GM21619 (cell line): ENCODE measurements around the gene SEC14L6.

Experiments
- ATAC-seq: cut with Tn5 transposase; IDR thresholded peaks from one replicate; pipeline ENCODE4 v1.9.1; 2021; ENCODE audit not compliant: unreplicated experiment

The SEC14L6 gene

GRCh38 chr22:30538280-30538679, 8.3 kb downstream of the SEC14L6 start:
- no peak for ATAC-seq

GRCh38 chr22:30537083-30537731, 9.3 kb downstream of the SEC14L6 start:
- no peak for ATAC-seq

GRCh38 chr22:30535182-30535581, 11.4 kb downstream of the SEC14L6 start:
- no peak for ATAC-seq

- ATAC-seq: no peak
These were observed 14.6 kb downstream of the SEC14L6 start for GRCh38 chr22:30531651-30532608.

- no peak for ATAC-seq
These were observed 19.9 kb downstream of the SEC14L6 start for GRCh38 chr22:30526656-30527055.

- ATAC-seq: no peak
These were observed 22.7 kb downstream of the SEC14L6 start for GRCh38 chr22:30523646-30524489.

- ATAC-seq: no peak
These were observed 25.0 kb downstream of the SEC14L6 start for GRCh38 chr22:30521368-30522156.

GRCh38 chr22:30519842-30520425, 26.6 kb downstream of the SEC14L6 start:
- ATAC-seq: no peak

- ATAC-seq: no peak
These were observed 29.8 kb downstream of the SEC14L6 start for GRCh38 chr22:30516731-30517130.

- no peak for ATAC-seq
These were observed 30.3 kb downstream of the SEC14L6 start for GRCh38 chr22:30516273-30516672.

GRCh38 chr22:30514252-30514651, 32.3 kb downstream of the SEC14L6 start:
- ATAC-seq: no peak

- ATAC-seq: no peak
These were observed 33.1 kb downstream of the SEC14L6 start for GRCh38 chr22:30513462-30513861.

- no peak for ATAC-seq
These were observed 34.6 kb downstream of the SEC14L6 start for GRCh38 chr22:30511911-30512310.

- no peak for ATAC-seq
These were observed 35.4 kb downstream of the SEC14L6 start for GRCh38 chr22:30511109-30511508.

GRCh38 chr22:30508216-30508615, 38.3 kb downstream of the SEC14L6 start:
- no peak for ATAC-seq

GRCh38 chr22:30507670-30508069, 38.9 kb downstream of the SEC14L6 start:
- no peak for ATAC-seq

GRCh38 chr22:30506507-30506968, 40.0 kb downstream of the SEC14L6 start:
- ATAC-seq: no peak

GRCh38 chr22:30503551-30503950, 43.0 kb downstream of the SEC14L6 start:
- no peak for ATAC-seq

- no peak for ATAC-seq
These were observed 43.6 kb downstream of the SEC14L6 start for GRCh38 chr22:30502911-30503310.

- ATAC-seq: no peak
These were observed 44.4 kb downstream of the SEC14L6 start for GRCh38 chr22:30502153-30502552.
